Endothelial cell (in vitro differentiated cells): ENCODE data around the gene A4GALT. TPM values are rescaled to one million over a fixed set of nuclear protein-coding genes. Genes with fewer than 3 reads are reported as not detected.

ENCODE experiments used
- DNase-seq: peaks from one replicate; pipeline ENCODE4 v3.0.0; 2021; ENCODE audit warnings: low spot score
- H3K27ac Mint-ChIP-seq: one replicate; pipeline ENCODE4 v1.8.0; 2021; ENCODE audit warnings: mixed read lengths, inconsistent platforms; ENCODE audit not compliant: unreplicated experiment
- H3K27me3 Mint-ChIP-seq: one replicate; pipeline ENCODE4 v1.8.0; 2021; ENCODE audit warnings: mild to moderate bottlenecking, moderate library complexity, mixed read lengths, inconsistent platforms; ENCODE audit not compliant: unreplicated experiment
- H3K36me3 Mint-ChIP-seq: one replicate; pipeline ENCODE4 v1.8.0; 2021; ENCODE audit warnings: mild to moderate bottlenecking, low read depth, mixed read lengths, inconsistent platforms; ENCODE audit not compliant: unreplicated experiment
- H3K4me1 Mint-ChIP-seq: one replicate; pipeline ENCODE4 v1.8.0; 2021; ENCODE audit warnings: mild to moderate bottlenecking, mixed read lengths, inconsistent platforms; ENCODE audit not compliant: unreplicated experiment
- H3K4me3 Mint-ChIP-seq: one replicate; pipeline ENCODE4 v1.8.0; 2021; ENCODE audit warnings: mild to moderate bottlenecking, mixed read lengths, inconsistent platforms; ENCODE audit not compliant: unreplicated experiment
- H3K9me3 Mint-ChIP-seq: one replicate; pipeline ENCODE4 v1.8.0; 2021; ENCODE audit warnings: mixed read lengths, inconsistent platforms; ENCODE audit not compliant: unreplicated experiment
- total RNA-seq: library from RNA; stranded (reverse); fragmentation: NEBNext Ultra II Directional; extraction: Animal tissue kit (Norgen Biotek cat#: 25700); gene quantifications from one replicate; pipeline ENCODE4 v1.2.1, GENCODE V29; 2021; ENCODE audit not compliant: unreplicated experiment
- TF ChIP-seq, protein P1 (sequence below): fragments of 200-600 bp; sonication (generic); IDR thresholded peaks from one replicate; pipeline ENCODE4 v1.5.0; 2021; ENCODE audit warnings: antibody characterized with exemption; ENCODE audit not compliant: unreplicated experiment

Gene A4GALT
- total RNA-seq, 1 donor from 2014 or later, result 5.3 TPM

DNA sequence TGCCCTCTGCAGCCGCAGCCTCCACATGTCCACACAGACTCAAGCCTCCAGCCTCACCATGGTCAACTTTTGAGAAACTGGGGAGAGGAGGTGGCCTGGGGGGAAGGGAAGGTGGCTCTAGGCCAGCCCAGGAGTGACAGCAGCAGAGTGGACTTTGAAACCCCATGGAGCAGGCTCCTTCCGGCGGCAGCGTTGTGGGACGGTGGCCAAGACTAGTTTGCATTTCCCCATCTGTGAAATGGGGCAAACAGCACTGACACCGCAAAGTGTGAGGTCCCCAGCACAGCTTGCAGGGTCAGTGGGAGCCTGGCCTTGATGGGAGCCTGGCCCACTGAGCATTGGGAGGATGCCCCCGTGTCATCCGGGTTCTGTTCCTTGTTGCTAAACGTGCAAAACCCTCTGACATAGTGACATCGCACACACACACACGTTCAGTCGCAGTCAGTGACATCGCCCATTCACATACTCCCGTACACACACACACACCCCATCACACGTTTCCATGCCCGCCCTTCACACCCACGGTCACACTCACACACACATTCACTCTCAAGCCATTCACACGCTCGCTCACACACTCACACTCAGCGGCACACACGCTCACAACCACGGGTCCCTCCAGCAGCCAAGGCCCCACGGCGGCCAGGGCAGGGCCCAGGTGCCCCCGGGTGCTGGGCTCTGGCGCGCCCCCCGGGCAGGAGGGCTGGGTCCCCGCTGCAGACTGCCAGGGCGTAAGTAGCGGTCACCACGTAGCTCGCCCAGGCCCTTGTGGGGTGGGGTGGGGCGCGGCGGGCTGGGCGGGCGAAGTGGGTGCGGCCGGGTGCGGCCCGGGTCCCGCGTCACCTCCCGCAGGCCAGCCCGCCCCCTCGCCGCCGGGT, 72.1 kb downstream of the A4GALT start:
- peak overlapping the region; percentile 90 for H3K27ac Mint-ChIP-seq
- H3K27me3 Mint-ChIP-seq, result peaks cover 9% of the 10 kb centered on the region

DNA sequence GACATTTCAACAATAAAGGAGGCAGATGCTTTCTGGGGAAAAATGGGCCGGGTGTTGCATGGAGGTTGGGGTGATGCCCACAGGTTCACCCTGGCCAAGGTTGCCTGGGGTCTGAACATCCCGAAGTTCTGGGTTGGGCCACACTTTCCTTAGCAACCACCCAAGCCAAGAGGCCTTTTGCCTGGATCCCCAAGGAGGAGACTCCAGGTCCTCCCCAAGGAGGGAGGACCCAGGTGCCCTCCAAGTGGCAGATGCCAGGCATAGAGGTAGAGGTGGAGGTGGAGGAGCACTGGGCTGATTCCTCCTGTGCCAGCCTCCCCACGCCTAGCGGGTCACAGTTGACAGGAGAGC, 72.7 kb downstream of the A4GALT start:
- Mint-ChIP-seq H3K4me1 (peaks cover 32% of the 10 kb centered on the region), H3K4me3 (peak overlapping the region; percentile 100), H3K27me3 (peaks cover 9% of the 10 kb centered on the region), H3K27ac (peak overlapping the region; percentile 30), H3K9me3 (no peaks in the 10 kb centered on the region), H3K36me3 (peaks cover 4% of the 10 kb centered on the region)
- TF ChIP-seq, protein P1, sequence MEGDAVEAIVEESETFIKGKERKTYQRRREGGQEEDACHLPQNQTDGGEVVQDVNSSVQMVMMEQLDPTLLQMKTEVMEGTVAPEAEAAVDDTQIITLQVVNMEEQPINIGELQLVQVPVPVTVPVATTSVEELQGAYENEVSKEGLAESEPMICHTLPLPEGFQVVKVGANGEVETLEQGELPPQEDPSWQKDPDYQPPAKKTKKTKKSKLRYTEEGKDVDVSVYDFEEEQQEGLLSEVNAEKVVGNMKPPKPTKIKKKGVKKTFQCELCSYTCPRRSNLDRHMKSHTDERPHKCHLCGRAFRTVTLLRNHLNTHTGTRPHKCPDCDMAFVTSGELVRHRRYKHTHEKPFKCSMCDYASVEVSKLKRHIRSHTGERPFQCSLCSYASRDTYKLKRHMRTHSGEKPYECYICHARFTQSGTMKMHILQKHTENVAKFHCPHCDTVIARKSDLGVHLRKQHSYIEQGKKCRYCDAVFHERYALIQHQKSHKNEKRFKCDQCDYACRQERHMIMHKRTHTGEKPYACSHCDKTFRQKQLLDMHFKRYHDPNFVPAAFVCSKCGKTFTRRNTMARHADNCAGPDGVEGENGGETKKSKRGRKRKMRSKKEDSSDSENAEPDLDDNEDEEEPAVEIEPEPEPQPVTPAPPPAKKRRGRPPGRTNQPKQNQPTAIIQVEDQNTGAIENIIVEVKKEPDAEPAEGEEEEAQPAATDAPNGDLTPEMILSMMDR, result no peak
- DNase-seq, result no peak

More for the DNA sequence above, 72.1 kb downstream of the A4GALT start:
- Mint-ChIP-seq H3K9me3 (no peaks in the 10 kb centered on the region), H3K4me1 (peaks cover 32% of the 10 kb centered on the region), H3K36me3 (peaks cover 4% of the 10 kb centered on the region), H3K4me3 (peak overlapping the region; percentile 100)
- no peak for DNase-seq
- TF ChIP-seq, protein P1, result no peak

DNA sequence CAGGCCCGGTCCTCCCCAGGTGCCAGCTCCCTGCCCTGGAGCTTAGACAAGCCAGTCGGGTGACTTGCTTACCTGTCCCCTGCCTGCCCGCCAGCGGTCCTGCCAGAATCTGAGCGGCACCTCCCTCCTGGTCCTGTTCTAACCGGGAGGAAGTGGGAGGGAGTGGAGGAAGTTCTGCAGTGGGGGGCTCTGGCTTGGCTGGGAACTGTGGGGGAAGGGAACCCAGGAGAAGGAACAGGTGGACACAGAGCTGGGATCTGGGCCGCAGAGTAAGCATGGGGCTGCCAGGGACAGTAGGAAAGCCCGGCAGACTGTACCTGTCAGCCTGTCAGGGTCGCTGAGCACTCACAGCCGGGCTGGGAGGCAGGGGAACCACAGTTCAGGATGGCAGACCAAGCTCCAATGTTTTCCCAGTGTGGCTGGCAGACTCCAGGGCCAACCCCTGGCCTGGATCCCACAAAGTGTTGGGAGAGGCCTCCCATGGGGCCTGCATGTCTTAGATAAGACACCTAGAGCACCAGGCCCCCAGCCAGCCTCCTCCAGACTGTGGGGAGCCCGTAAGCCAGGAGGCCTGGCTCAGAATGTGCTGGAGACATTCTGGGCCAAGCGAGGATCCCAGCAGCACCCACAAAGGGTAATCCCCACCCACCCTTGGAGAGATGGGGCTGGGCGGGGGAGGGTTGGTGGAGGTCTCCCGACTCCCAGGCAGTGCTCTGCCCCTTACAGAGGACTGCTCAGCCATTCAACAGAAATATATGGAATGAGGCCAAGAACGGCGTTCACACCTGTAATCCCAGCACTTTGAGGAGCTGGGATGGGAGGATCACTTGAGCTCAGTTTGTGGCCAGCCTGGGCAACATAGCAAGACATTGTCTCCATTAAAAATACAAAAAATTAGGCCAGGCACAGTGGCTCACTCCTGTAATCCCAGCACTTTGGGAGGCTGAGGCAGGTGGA, 73.8 kb downstream of the A4GALT start:
- H3K27ac Mint-ChIP-seq, result no peak overlapping the region
- no peaks in the 10 kb centered on the region for H3K9me3 Mint-ChIP-seq
- peaks cover 4% of the 10 kb centered on the region for H3K36me3 Mint-ChIP-seq
- H3K27me3 Mint-ChIP-seq, result peaks cover 9% of the 10 kb centered on the region
- peaks cover 35% of the 10 kb centered on the region for H3K4me1 Mint-ChIP-seq
- no peak overlapping the region for H3K4me3 Mint-ChIP-seq
- no peak for DNase-seq
- TF ChIP-seq, protein P1, result no peak

DNA sequence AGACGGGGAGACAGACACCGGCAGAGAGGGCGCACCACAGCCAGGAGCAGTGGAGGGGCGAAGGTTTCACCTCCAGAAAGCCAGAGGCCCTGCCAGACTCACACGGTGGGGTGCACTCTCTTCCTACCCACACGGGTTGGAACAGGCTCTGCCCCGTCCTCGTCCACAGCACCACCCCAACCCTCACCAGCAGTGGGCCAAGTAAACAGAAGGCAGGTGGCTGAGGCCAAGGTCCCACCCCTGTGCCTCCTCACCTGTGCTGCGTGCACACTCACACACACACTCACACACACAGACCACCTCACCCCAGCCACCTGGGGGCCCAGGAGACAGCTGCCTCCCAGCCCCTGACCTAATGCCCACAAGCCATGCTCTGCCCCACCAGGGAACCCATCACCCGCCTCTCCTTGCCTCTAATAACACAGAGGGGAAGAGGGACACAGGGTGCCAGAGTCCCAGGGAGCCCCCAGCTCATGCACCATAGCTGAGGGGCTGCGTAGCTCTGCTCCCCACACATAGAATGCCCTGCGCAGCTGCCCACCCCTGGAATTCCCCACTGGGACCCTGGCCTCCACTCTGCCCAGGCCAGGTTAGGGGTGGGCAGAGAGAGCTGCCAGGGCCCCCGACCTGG, 74.6 kb downstream of the A4GALT start:
- H3K36me3 Mint-ChIP-seq, result peaks cover 4% of the 10 kb centered on the region
- no peaks in the 10 kb centered on the region for H3K9me3 Mint-ChIP-seq
- TF ChIP-seq, protein P1, result no peak
- H3K4me1 Mint-ChIP-seq, result peaks cover 35% of the 10 kb centered on the region
- no peak overlapping the region for H3K4me3 Mint-ChIP-seq
- DNase-seq, result no peak
- peaks cover 9% of the 10 kb centered on the region for H3K27me3 Mint-ChIP-seq
- no peak overlapping the region for H3K27ac Mint-ChIP-seq
